NCI-H526 treated with DMSO at 0.1 percent for 48 hours (cell line): Measurements from ENCODE around the gene ASCC3.
"Not testable (repeated sequence)": the region's sequence is repeated elsewhere in the genome, so short reads cannot be mapped to it uniquely, and the experiment has no call there.

Source experiments
- DNase-seq: peaks from one replicate; lab custom pipeline; 2025; lab: John Stamatoyannopoulos, UW

Gene ASCC3

GRCh38 chr6:100662264-100662663 is 218.9 kb downstream of the ASCC3 start:
- DNase-seq = no peak

GRCh38 chr6:100658486-100658885 is 222.6 kb downstream of the ASCC3 start:
- DNase-seq = no peak

GRCh38 chr6:100657678-100658330 is 223.3 kb downstream of the ASCC3 start:
- peak; percentile 39 for DNase-seq

DNA sequence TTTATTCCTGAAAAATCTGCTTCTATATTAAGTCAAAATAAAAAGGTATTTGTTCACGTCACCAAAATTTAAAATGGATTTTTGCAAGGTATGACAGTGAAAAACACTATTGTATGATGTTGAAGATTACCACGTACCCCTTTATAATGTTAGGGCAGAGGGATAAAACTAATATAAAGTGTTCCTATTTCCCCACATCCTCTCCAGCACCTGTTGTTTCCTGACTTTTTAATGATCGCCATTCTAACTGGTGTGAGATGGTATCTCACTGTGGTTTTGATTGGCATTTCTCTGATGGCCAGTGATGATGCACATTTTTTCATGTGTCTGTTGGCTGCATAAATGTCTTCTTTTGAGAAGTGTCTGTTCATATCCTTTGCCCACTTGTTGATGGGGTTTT is 240.0 kb downstream of the ASCC3 start:
- not testable (repeated sequence) for DNase-seq

GRCh38 chr6:100633096-100633777 is 247.9 kb downstream of the ASCC3 start:
- no peak for DNase-seq

- no peak for DNase-seq
These were observed 250.6 kb downstream of the ASCC3 start for GRCh38 chr6:100630536-100630935.

- DNase-seq = no peak
These were observed 253.0 kb downstream of the ASCC3 start for GRCh38 chr6:100627911-100628758.

DNA sequence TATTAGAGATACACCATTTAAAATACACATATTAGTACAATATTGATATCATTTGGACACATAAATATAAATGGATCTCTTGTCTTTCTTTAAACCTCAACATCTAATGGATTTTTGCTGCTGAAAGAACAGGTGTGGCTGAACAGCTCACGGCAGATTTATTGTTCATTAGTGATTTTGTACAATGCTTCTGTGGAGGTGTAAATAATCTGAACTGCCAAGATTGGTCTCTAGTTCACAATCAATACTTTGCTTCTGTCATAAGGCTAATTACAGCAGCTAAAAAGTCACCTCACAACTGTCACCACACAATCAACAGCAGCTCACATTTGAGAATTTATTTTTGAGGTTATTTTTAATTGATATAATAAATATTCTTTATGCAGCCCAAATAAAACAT is 254.4 kb downstream of the ASCC3 start:
- no peak for DNase-seq

DNA sequence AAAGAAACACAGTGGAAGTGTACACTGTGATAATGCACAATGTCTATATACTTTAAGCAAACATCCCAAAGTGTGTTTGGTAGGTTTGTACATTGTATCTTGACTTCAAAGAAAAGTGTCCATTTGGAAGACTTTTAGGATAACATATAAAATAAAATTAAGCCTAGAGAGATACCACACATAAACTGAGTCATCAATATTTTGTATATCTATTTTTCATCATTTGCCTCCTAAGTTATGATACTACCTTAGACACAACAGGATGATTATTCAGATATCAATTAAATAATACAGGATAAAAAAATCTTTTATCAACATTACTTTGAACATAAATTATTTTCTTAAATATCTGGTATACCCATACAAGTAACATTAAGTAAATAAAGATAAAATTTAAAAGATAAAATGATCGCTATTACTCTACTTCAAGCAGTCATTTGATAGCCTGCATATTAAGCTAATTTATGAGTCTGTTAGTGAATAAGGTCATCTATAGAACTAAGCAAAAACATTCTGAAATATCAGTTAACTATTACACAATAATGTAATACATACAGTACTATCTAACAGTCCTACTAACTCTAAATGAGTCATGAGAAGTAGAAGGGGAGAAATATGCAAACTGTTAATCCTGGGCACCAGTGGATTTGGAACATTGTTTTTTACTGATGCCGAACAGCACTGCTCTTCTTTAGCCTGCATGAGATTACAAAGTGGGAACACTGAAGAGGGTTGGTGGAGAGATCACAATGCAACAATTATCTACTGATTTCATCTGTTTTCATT is 258.0 kb downstream of the ASCC3 start:
- no peak for DNase-seq

- no peak for DNase-seq
These were observed 260.9 kb downstream of the ASCC3 start for GRCh38 chr6:100620085-100620840.

DNA sequence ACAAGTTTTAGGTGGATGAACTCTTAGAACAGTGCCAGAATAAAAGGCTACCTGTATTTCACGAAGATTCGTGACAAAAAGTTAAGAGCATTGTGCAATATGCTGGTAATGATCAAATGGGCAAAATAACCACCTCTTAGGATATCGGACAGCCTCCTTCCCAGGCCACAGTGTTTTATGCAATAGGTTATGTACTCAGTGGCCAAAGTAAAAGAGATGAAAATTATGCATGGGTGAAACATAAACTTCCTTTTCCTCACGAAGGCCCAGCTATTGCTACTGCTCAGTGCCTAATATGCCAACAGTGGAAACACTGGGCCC is 262.8 kb downstream of the ASCC3 start:
- DNase-seq = no peak

DNA sequence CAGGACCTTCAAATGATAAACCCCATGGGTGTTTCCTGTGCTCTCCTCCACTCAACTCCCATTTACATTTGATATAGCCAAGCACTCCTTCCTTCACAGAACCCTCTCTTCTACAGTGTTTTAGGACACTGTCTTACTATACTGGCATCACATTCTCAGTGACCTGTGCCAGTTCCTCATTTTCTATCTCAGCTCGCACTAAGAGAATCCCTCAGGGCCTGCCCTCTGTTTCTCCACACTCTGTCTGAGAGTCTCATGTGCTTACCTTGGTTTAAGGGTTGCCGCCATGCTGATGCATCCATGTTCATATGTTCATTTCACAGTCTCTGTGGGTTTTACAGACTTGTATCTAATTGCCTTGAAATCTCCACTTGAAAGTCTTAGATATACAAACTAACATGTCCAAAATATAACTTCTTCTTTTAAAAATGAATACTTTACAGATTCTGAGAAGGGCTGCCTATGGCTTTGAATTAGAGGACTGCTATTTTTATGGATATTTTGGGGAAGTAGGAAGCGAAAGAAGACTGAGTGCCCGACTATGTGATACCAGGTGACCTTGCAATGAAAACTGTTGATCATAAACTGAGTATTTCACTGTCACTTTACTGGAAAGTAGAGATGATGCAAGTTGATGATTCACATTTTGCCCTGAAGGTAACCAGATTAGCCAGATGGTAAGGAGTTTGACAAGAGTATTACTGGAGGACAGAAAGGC is 263.3 kb downstream of the ASCC3 start:
- no peak for DNase-seq

- no peak for DNase-seq
These were observed 266.2 kb downstream of the ASCC3 start for GRCh38 chr6:100614933-100615332.

DNA sequence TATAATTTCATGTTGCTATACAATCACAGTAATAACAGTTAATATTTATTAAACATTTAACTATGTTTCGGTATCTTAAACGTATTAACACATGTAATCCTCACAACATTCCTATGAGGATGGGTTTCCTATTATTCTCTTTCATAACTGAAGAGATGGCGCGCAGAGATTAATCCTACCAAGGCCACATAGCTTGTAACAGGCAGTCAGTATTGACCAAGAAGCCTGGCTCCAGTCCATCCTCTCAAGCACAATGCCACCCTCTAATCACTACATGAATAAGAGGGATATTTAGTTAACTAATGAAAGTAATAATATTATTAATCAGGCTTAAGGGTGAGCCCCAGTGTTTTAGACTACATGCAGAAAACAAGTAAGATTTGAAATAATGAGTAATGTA is 266.7 kb downstream of the ASCC3 start:
- DNase-seq = no peak

GRCh38 chr6:100613656-100614055 is 267.5 kb downstream of the ASCC3 start:
- DNase-seq = no peak

GRCh38 chr6:100612094-100612493 is 269.0 kb downstream of the ASCC3 start:
- DNase-seq = no peak

- no peak for DNase-seq
These were observed 281.9 kb downstream of the ASCC3 start for GRCh38 chr6:100599088-100599770.

- DNase-seq = no peak
These were observed 285.7 kb downstream of the ASCC3 start for GRCh38 chr6:100595456-100595855.

GRCh38 chr6:100593522-100593921 is 287.6 kb downstream of the ASCC3 start:
- peak; percentile 46 for DNase-seq

GRCh38 chr6:100592929-100593328 is 288.2 kb downstream of the ASCC3 start:
- peak; percentile 88 for DNase-seq
